ENCODE data around the gene PDE4D. TPM values are rescaled to one million over a fixed set of nuclear protein-coding genes. Genes with fewer than 3 reads are reported as not detected.
A peak's percentile ranks its signal among the peaks of the same experiment; 100 is the strongest.

Gene PDE4D
- total and polyA plus RNA-seq, 2 donors (not counting 3 experiments of a cell fraction or from before 2014, with no cell fraction given) = 34.5 to 51.2 TPM

DNA sequence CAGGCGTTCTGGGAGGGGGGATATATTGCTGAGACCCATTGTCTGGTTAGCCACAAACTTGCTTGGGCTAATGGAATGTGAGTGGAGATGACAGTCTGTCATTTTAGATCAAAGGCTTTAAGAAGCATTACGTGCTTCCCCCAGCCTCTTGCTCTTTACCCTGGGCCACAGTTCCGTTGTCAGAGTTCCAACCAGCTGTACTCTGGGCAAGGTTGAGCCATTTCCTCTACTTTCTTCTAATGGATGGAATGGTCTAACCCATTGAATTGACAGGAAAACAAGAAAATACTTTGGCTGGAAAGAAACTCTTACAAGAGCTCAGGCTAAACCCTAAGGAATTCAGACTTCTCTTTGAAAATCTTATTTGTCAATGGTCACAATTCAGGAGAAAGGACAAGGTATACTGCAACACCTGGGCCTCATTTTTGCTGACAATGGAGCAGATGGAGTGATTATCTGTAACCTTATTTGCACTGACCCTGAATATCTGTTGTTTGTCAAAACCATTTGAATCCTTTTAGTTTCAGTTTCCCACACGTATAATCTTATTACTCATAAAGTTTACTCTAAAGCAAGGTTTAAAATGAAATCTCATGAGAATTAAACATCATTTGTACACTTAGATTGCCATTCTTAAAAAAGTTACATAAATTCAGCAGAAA, 231.4 kb downstream of the PDE4D start:
- H4K20me1 ChIP-seq (replicated peaks; ENCODE audit: control insufficient read depth, extremely low read depth, insufficient read depth, low read length) = peaks cover 3% of the 10 kb centered on the region
- H3K9me1 ChIP-seq (replicated peaks; ENCODE audit: control insufficient read depth, extremely low read depth, insufficient read depth, low read length) = no peaks in the 10 kb centered on the region
- FAIRE-seq (peak; percentile 77), DNase-seq (ENCODE audit: low read depth, low spot score) (peak; percentile 67)
- peak overlapping the region; percentile 9 for H2AFZ ChIP-seq (ENCODE audit: low read depth, low read length)
- peak overlapping the region; percentile 42 for H3K27ac ChIP-seq (ENCODE audit: insufficient read depth, low read depth, low read length)
- intact Hi-C loops (cut with micrococcal nuclease) (loop anchor here (1.0 to 5.0 kb wide), 5 partner anchors 75 to 475 kb away; no protein-coding TSS in a partner anchor), dilution Hi-C loops (cut with MboI; ENCODE audit: extremely low pct_ligation_motif_present, low sequenced_read_pairs) (no loop called here)
- H3K79me2 ChIP-seq (ENCODE audit: control insufficient read depth, insufficient read depth, low read length) = no peaks in the 10 kb centered on the region
- no peaks in the 10 kb centered on the region for H3K9me3 ChIP-seq (replicated peaks; ENCODE audit: control insufficient read depth, insufficient read depth, low read length)
- peak overlapping the region; percentile 60 for H3K4me2 ChIP-seq (ENCODE audit: insufficient read depth, low read length)
- H3K36me3 ChIP-seq (ENCODE audit: control insufficient read depth in 2 of 2, extremely low read depth in 1 of 2, insufficient read depth in 2 of 2, low read length in 2 of 2) = no peaks in the 10 kb centered on the region
- ChIA-PET CTCF (interaction anchor here (0.9 to 6.5 kb wide), 13 partner anchors 11 to 474 kb away, joined by 3 to 139 read pairs (median 4); no protein-coding TSS in a partner anchor), POLR2A (no interaction called here)
- peak overlapping the region; percentile 11 for H3K9ac ChIP-seq (replicated peaks; ENCODE audit: extremely low read depth, insufficient read depth, low read length)
- H3K4me3 ChIP-seq (replicated peaks in 1 of 3; ENCODE audit: insufficient read depth in 1 of 3, low read depth in 1 of 3, low read length in 3 of 3) = no peak overlapping the region
- peaks cover 19% of the 10 kb centered on the region for H3K4me1 ChIP-seq (ENCODE audit: control insufficient read depth, extremely low read depth, insufficient read depth, low read length)
- no peaks in the 10 kb centered on the region for H3K27me3 ChIP-seq (ENCODE audit: control insufficient read depth in 2 of 2, insufficient read depth in 2 of 2, low read length in 2 of 2)
- TF ChIP-seq POLR2AphosphoS5 (IDR thresholded peaks at IDR 0.05; ENCODE audit: insufficient read depth, low read depth, low read length) = no peak
- TF ChIP-seq JUN (IDR thresholded peaks at IDR 0.05; ENCODE audit: borderline replicate concordance, insufficient read depth, insufficient read length, low read depth) = peak; percentile 5
- no peak for TF ChIP-seq GATA2 (IDR thresholded peaks at IDR 0.05; ENCODE audit: insufficient read depth, insufficient read length, low read depth, low read length)
- TF ChIP-seq, protein P1, sequence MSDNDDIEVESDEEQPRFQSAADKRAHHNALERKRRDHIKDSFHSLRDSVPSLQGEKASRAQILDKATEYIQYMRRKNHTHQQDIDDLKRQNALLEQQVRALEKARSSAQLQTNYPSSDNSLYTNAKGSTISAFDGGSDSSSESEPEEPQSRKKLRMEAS (IDR thresholded peaks at IDR 0.05; ENCODE audit: insufficient read depth, insufficient read length) = no peak
- BruUV-seq (replicated peaks) = no TSS peak

DNA sequence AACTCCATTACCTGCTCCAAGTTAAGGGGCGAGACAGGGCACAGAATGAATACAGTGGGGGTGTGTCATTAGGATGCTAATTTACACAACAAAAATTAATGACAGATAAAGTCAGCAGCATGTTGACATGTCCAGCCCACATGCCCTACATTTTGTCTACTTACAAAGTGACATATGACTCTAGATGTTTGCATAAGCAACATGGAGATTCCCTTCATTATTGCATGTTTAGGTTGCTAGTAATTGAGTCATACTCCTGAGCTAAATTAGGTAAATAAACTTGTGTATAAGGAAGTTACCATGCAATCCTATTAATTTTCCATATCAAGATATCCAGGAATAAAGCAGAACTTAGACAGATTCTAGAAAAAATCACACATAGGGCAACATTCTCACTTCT, 232.2 kb downstream of the PDE4D start:
- H3K4me3 ChIP-seq (replicated peaks in 1 of 3; ENCODE audit: insufficient read depth in 1 of 3, low read depth in 1 of 3, low read length in 3 of 3) = no peak overlapping the region
- peaks cover 20% of the 10 kb centered on the region for H3K4me1 ChIP-seq (ENCODE audit: control insufficient read depth, extremely low read depth, insufficient read depth, low read length)
- H3K9me1 ChIP-seq (replicated peaks; ENCODE audit: control insufficient read depth, extremely low read depth, insufficient read depth, low read length) = no peaks in the 10 kb centered on the region
- FAIRE-seq (no peak), DNase-seq (ENCODE audit: low read depth, low spot score) (peak; percentile 19)
- no peaks in the 10 kb centered on the region for H3K27me3 ChIP-seq (ENCODE audit: control insufficient read depth in 2 of 2, insufficient read depth in 2 of 2, low read length in 2 of 2)
- peak overlapping the region; percentile 42 for H3K27ac ChIP-seq (ENCODE audit: insufficient read depth, low read depth, low read length)
- ChIA-PET POLR2A (no interaction called here), CTCF (interaction anchor here (0.9 to 6.5 kb wide), 26 partner anchors 10 to 627 kb away, joined by 3 to 139 read pairs (median 6); no protein-coding TSS in a partner anchor)
- H4K20me1 ChIP-seq (replicated peaks; ENCODE audit: control insufficient read depth, extremely low read depth, insufficient read depth, low read length) = peaks cover 3% of the 10 kb centered on the region
- no peak overlapping the region for H3K9ac ChIP-seq (replicated peaks; ENCODE audit: extremely low read depth, insufficient read depth, low read length)
- no peaks in the 10 kb centered on the region for H3K9me3 ChIP-seq (replicated peaks; ENCODE audit: control insufficient read depth, insufficient read depth, low read length)
- intact Hi-C loops (cut with micrococcal nuclease) = loop anchor here (2.0 to 5.0 kb wide), 4 partner anchors 74 to 474 kb away; no protein-coding TSS in a partner anchor
- BruUV-seq (replicated peaks) = no TSS peak
- dilution Hi-C loops (cut with MboI; ENCODE audit: extremely low pct_ligation_motif_present, low sequenced_read_pairs) = no loop called here
- no peak for TF ChIP-seq JUN (IDR thresholded peaks at IDR 0.05; ENCODE audit: borderline replicate concordance, insufficient read depth, insufficient read length, low read depth)
- no peak for TF ChIP-seq POLR2A (IDR thresholded peaks at IDR 0.05; ENCODE audit: low read depth, low read length)
- TF ChIP-seq MYC (IDR thresholded peaks at IDR 0.05; ENCODE audit: low read depth, low read length) = no peak
- TF ChIP-seq EZH2 (IDR thresholded peaks at IDR 0.05; ENCODE audit: borderline replicate concordance, low read depth, low read length, severe bottlenecking) = no peak
- TF ChIP-seq, protein P1 (IDR thresholded peaks at IDR 0.05; ENCODE audit: insufficient read depth, insufficient read length) = no peak
- TF ChIP-seq POLR2AphosphoS5 (IDR thresholded peaks at IDR 0.05; ENCODE audit: insufficient read depth, low read depth, low read length) = no peak
- TF ChIP-seq, protein P2, sequence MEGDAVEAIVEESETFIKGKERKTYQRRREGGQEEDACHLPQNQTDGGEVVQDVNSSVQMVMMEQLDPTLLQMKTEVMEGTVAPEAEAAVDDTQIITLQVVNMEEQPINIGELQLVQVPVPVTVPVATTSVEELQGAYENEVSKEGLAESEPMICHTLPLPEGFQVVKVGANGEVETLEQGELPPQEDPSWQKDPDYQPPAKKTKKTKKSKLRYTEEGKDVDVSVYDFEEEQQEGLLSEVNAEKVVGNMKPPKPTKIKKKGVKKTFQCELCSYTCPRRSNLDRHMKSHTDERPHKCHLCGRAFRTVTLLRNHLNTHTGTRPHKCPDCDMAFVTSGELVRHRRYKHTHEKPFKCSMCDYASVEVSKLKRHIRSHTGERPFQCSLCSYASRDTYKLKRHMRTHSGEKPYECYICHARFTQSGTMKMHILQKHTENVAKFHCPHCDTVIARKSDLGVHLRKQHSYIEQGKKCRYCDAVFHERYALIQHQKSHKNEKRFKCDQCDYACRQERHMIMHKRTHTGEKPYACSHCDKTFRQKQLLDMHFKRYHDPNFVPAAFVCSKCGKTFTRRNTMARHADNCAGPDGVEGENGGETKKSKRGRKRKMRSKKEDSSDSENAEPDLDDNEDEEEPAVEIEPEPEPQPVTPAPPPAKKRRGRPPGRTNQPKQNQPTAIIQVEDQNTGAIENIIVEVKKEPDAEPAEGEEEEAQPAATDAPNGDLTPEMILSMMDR (IDR thresholded peaks at IDR 0.05; ENCODE audit: extremely low read depth in 1 of 2, insufficient read depth in 1 of 2, low read depth in 1 of 2, low read length in 2 of 2) = no peak
- H2AFZ ChIP-seq (ENCODE audit: low read depth, low read length) = no peak overlapping the region
- peak overlapping the region; percentile 60 for H3K4me2 ChIP-seq (ENCODE audit: insufficient read depth, low read length)
- no peaks in the 10 kb centered on the region for H3K36me3 ChIP-seq (ENCODE audit: control insufficient read depth in 2 of 2, extremely low read depth in 1 of 2, insufficient read depth in 2 of 2, low read length in 2 of 2)
- H3K79me2 ChIP-seq (ENCODE audit: control insufficient read depth, insufficient read depth, low read length) = no peaks in the 10 kb centered on the region

All from endothelial cell of umbilical vein (primary cell).